GM19467 (cell line): ENCODE measurements around the gene INAFM2.

Experiments used
- ATAC-seq: cut with Tn5 transposase; IDR thresholded peaks from one replicate; pipeline ENCODE4 v1.9.1; 2021; ENCODE audit warnings: mild to moderate bottlenecking, moderate library complexity; ENCODE audit not compliant: unreplicated experiment

Gene INAFM2

GRCh38 chr15:40342416-40343320 is 19.2 kb downstream of the INAFM2 start:
- no peak for ATAC-seq

- no peak for ATAC-seq
Observed at GRCh38 chr15:40343512-40343911, 20.0 kb downstream of the INAFM2 start.

- no peak for ATAC-seq
Observed at GRCh38 chr15:40344217-40344616, 20.7 kb downstream of the INAFM2 start.

DNA sequence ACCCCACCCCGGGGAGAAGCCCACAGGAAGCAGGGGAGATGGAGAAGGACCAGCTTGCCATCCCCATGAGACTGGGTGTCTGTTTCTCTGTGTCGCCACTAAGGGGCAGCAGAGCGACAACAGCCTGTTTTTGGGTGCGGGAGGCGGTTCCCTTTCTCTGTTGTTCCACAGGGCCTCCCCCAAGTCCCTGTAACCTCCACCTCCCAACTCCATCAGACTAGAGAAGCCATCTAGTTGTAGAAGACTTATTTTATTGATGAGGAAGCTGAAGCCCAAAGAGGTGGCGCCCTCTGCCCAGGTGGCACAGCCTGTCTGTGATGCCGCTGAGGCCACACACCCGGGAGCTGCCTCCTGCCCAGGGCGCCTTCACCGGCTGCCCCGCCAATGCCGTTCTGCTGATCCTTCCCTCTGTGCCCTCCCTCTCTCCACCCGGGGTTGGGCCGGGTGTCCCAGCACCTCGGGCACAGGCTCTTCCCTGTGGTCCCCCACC is 21.2 kb downstream of the INAFM2 start:
- no peak for ATAC-seq

DNA sequence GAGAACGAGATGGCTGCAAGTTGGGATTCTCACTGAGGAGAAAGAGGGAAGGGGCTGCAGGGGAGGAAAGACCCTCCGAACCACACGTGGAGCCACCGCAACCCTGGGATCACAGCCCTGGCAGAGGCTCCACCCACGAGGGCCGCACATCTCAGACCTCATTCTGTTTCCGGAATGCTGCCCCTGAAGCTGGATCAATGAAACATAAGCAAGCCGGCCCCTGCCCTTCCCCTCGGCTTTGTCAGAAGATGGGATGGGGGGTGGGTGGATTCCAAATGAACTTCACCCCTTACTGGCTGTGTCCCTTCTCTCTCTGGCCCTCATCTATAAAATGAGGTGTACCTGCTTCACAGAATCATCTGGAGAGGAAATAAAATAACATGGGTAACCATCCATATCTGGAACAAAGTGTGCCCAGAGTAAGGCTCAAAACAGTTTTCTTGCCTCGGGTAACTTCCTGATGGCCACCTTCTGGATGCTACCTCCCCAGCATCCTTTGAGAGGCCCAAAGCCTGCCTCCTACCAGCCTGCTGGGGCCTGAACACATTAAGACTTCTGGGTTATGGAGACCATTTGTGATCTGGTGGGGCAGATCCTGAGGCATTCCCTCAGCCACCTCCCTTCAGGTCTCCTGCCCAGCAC is 21.9 kb downstream of the INAFM2 start:
- ATAC-seq, result no peak

DNA sequence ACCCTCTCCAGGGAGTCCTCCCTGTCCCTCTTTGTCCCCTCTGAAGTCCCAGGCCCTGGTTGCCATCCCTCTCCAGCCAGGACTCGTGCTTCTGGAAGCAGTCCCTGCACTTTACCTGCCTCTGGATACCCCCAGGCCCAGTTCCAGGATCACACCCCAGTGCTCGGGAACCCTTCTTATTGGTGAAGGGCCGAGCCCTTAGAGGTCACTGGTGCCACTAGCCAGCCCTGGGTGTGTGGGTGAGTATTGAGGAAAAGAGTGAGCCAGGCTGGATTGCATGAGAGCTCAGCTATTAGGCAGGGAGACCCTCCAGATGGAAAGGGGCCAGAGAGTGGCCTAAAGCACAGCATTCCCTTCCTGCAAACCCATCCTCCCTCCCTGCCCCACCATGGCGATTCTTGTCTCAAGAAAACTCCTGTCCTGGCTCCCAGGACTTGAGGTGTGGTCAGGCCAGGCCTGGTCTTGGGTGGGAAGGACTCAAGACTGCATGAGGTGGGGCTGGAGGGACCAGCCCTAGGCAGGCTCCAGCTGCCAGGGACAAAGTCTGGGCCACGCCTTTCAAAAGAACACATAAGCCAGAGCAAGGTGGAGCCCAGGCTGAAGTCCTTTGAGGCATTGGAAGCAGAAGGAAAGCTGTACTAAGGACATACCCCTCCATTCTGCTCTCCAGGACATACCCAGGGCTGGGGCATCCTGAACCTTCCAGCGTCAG is 22.5 kb downstream of the INAFM2 start:
- no peak for ATAC-seq

DNA sequence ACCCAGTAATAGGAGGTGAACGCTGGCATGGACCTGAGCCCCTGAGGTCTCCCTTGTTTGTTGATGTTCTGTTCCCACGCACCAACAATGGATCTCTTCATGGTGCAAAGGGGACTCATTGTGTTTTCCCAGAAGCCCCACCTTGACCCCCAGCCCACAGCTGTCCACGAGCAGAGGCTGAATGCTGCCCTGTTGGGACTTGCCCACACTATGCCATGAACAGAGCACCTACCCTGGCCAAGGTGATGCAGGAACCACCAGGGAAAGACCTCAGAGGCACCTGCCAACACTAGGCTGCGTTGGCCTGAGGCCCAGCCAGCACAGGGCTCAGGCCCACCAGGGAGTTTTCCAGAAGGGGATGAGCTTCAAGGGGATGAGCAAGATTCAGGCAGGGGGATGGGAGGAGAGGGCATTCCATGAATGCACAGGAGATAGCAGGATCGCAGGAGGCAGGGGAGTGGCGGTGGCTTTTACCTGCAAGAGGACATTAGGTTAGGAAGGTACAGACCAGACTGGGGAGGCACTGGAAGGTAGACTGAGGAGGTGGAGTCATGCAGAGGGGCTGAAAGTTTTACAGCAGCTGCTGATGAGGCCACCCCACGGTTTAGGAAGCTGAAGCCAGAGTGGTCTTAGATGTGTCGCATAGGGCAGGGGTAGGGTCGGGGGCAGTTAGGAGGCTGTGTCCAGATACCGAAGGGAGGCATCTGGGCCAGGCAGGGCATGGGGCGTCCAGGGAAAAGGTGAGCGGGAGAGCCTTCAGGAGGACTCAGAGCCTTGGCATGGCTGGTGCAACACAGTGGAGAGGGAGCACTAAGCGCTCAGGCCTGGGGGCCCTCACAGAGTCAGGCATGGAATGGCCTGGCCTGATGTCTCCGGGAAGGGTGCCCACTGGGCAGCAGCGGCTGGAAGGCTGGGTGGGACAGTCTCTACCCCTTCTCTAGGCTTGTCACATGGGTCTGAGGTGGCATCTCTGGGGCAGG is 23.4 kb downstream of the INAFM2 start:
- no peak for ATAC-seq

GRCh38 chr15:40347559-40348473 is 24.3 kb downstream of the INAFM2 start:
- no peak for ATAC-seq

- ATAC-seq, result no peak
Observed at GRCh38 chr15:40348474-40348870, 25.0 kb downstream of the INAFM2 start.

DNA sequence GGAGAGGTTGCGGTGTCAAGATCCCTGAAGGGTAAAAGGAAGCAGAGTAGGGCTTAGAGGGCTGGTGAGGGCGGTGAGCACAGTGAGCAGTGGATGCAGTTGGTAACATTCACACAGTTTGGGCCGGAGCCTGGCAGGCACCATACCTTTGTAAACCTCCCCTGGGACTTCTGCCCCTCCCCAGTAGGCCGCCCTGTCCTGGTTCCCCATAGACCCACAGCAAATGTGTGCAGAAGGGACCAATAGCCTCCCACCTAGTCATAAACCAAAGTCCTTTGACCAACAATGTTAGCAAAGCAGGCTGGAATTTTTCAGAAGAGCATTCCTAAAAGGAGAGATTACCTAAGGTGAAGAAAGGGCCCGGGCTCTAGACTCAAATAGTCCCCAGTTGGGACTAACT is 25.7 kb downstream of the INAFM2 start:
- ATAC-seq, result no peak

DNA sequence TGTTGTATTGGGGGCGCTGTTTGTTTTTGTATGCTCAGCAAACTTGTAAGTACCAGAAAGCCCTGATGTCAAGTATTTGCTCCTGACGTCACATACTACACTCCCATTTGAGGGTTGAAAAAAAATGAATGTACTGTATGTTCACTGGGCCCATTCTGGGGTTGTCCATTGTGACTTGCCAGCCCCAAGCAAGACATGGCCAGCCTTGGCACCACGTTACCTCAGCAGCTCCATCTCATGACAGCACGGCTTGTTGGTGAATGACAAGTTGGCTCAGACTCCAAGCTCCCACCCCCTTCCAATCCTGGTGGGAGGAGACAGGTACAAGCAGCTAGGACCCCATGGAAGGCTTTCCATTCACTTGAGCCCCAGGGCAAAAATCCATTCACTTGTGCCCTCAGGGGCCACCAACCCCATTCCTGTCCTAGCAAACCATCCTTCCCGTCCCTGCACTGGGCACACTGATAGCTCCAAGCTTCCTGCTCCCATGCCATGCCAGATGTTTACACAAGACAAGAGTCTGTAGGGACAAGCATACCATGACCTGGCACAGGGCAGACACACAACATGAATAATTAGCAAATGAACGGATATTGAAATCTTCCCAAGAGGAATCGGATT is 28.9 kb downstream of the INAFM2 start:
- ATAC-seq, result no peak

GRCh38 chr15:40353697-40354096 is 30.2 kb downstream of the INAFM2 start:
- ATAC-seq, result no peak

- ATAC-seq, result no peak
Observed at GRCh38 chr15:40354408-40355171, 31.1 kb downstream of the INAFM2 start.

DNA sequence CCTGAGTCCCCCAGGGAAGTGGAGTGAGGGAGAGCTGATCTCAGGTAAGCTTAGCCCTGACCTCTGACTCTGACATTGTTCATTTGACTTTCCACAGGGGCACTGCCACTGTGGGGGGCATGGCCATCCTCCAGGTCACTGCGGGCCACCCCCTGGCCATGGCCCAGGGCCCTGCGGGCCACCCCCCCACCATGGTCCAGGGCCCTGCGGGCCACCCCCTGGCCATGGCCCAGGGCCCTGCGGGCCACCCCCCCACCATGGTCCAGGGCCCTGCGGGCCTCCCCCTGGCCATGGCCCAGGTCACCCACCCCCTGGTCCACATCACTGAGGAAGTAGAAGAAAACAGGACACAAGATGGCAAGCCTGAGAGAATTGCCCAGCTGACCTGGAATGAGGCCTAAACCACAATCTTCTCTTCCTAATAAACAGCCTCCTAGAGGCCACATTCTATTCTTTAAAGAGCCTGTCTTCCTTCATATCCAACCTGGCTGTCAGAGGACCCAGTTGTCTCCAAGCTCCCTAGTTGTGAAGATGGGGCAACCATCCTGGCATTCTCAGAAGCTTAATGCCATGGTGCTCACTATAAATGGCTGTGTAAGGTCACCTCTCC is 32.6 kb downstream of the INAFM2 start:
- ATAC-seq, result no peak

GRCh38 chr15:40357246-40357645 is 33.8 kb downstream of the INAFM2 start:
- ATAC-seq, result no peak

DNA sequence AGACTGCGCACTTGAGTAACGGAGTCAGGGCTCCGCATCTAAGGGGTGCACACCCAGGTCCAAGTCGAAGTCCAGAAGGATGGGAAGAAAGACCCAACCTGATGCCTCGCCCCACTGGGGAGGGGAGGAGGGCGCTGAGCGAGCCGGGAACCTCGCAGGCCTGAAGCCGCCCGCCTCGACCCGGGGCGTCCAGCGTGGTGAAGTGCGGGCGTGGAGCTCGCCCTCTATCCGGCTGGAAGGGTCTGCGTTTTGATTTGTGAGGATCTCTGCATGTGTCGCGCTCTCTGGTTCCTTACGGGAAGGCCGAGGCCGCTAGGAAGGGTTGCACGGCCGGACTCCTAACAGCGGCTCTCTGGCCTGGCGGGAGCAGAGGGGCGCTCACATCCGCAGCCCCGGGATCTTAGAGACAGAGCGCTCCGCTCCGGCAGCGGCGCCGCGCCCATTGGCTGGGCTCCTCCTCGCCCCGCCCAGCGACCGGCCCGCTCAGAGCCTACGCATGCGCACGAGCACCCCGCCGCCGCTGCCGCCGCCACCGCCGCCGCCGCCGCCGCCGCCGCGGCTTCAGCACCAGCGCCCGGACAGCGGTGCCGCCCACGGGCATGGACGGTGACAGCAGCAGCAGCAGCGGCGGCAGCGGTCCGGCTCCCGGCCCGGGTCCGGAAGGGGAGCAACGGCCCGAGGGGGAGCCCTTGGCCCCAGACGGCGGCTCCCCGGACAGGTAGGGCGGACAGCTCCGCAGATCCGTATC is 34.4 kb downstream of the INAFM2 start, which contains the start of gene DISP2:
TSS of gene DISP2 (plus strand) at position 497 of the 748 bp plus-strand sequence. CDS start at position 600, 103 bp downstream.
- peak; percentile 78 for ATAC-seq
